IPS DF 4.7 (cell line): ENCODE results near the gene KCP.

ENCODE experiments used
- DNase-seq: peaks from one replicate; pipeline ENCODE4 v3.0.0-alpha.2; 2013; ENCODE audit warnings: low spot score; ENCODE audit errors: extremely low read depth

Gene KCP

DNA sequence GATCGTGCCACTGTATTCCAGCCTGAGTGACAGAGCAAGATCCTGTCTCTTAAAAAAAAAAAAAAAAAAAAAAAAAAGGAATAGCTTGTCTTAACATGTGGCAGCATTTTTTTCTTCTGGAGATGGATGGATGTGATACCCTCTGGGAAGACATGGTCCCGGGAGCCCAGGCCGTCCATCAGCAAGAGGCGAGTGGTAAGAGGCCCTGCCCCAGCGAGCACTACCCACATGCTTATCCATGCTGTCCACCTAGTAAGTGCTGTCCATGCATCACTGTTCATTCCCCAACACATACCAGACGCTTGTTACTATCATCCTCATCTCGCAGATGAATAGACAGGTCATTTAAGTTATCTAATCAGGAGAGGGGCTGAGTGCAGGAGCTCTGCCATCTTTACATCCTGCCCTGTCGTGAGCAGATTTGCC is 35.0 kb downstream of the KCP start:
- no peak for DNase-seq

DNA sequence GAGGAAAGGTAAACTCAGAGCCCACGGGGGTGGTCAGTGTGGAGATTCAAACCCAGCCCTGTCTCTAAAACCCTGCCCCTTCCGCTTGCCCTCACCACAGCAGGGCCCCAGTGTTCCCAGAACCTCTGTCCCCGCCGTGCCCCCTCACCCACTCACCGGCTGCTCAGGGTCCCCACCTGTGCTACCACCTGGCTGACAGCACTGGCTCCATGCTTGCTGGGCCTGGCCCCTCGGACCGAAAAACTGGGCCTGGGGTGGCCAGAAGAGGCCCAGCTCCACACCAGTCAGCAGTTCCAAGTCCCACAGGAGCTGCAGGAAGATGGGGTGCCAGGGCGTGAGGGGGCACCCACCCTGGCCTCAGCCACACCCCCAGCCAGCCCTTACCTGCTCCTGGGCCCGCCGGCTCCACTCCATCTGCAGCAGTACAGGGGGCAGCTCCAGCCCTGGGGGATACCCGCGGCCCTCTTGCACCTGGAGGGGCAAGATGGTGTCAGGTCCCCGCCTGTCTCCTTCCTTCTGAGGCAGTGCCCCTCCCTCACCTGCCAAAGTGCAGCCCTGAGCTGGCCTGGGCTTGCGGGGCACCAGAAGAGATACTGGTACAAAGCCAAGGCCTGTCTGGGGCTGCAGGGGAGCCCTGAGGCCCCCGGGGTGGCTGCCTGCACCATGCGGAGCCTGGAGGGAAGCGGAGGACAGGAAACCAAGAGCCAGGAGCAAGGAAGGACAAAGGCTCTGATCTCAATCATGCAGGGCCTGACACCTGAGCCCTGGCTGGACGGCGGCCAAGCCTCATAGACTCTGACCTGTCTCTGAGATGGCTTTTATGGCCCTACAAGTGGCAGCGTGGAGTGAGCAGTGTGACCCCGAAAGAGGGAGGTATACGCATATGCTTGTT is 36.1 kb downstream of the KCP start:
- no peak for DNase-seq

DNA sequence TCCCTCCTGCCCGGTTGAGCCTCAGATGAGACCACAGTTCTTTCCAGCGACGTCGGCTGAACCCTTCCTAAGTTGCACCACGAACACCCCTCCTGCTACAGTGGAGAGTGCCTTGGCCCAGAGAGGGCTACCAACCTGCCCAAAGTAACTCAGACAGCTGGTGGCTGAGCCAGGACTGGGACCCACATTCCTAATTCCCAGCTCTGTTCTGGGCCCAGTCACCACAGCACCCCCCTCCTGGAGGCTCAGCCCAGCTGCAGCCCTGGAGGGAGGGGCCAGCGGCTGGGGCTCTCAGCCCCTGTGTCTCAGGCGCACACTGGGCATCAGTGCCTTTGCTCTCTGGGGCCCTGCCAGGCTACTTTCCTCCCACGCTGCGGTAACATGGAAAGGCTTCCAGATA is 37.3 kb downstream of the KCP start:
- no peak for DNase-seq

DNA sequence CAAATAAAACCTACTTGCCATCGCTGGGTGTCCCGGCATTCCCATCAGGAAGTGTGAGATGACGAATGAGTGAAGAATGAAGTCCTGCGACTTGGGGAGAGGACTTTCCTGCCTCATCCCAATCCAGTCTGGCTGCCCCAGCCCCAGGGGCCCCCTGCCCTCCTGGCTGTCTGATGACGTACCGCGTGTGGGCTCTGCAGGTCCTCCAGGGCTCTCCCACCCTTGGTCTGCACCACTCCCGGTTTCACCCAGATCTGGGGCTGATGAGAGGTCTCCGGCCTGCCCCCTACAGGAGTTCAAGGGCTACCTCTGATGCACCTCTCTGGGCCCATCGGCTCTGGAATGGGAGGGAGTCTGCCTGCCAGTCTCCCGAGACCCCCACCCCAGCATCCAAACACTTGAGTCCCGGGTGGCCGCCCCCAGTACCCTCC is 38.1 kb downstream of the KCP start:
- no peak for DNase-seq

DNA sequence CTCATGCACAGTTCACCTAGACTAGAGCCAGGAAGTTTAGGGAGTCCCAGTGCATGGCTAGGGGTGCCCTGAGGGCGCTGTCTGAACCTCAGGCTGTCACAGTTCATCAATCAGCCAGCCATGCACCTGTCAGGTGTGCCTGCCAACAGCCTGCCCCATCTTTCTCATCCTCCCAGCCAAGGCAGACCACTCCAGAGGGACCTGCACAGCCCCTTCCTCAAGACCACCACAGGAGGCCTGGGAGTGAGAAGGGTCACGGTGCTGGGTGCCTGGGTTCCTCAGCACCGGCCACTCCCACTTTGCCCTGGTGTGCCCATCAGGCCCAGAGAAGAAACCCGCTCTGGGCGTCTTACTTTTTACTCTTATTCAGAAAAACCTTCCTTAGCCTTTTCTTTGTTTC is 39.5 kb downstream of the KCP start:
- DNase-seq = no peak

DNA sequence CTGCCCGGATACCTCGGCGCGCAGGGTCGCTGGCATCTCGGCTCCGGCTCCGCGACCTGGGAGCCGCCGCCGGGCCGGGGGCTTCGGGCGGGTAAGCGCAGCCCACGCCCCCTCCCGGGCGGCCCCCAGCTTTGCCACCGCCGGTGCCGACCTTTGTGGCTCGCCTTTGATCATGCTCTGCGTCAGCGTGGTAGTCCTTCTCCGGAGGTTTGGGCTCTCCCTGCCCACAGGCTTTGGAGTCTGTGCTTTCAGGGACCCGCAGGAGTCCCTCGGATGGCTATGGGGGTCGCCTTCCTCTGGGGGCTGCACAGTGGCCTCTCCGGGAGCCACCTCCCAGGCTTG is 40.6 kb downstream of the KCP start:
- no peak for DNase-seq

DNA sequence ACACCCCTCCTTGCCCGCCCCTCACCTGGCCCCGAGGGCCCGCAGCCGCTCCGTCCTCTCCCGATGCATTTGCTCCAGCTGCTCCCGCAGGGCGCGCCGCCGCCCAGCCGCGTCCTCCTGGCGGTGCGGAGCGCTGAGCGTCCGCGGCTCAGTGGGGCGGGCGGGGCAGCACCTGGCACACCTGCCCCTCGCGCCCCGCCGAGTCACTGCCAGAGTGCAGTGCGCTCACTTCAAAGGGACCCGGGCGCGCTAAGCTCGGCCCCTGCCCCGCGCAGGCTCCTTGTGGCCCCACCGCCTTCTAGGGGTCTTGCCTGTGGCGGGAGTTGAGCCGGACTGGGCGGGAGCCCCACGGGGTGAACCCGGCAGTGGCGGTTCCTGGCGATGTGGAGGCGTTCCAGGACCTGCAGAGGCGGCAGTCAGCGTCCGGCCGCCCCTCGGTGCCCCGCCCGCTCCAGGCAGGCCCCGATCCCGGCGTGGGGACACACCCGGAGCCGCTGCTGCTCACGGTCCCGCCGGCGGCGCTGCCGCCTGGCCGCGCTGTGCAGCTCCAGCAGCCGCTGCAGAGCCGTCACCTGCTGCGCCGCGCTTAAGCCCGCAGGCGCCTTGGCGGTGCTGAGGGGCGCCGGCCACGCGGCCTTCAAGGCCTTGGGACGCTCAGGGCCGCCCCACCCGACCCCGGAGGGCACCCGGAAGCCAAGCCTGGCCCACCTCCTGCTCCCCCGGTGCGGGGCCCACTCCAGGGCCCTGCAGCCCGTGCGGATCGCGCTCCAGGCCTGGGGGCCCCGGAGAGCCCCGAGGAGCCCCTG is 41.2 kb downstream of the KCP start:
- no peak for DNase-seq

DNA sequence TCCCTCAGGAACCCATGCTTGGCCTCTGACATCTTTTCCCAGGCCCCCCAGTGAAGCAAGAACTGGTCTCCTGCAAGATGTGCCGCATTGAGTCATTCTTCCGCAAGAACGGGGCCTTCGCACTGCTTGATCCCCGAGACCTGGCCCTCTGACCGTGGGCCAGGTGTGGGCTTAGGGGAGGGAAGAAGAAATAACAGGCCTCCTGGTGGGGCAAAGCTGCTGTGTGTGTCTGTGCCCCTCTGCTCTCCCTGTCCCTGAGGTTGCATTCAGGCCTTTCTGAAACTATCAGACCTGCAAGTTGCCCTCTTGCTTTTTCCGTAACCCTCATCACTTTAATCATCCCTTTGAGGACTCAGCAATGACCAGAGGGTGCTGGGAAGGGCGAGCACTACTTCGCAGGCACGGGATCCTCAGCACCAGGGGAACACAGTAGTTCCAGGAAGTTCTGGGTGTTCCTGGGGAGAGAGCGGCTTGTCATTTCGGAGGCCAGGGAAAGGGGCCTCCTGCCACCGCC is 41.8 kb downstream of the KCP start:
- no peak for DNase-seq

DNA sequence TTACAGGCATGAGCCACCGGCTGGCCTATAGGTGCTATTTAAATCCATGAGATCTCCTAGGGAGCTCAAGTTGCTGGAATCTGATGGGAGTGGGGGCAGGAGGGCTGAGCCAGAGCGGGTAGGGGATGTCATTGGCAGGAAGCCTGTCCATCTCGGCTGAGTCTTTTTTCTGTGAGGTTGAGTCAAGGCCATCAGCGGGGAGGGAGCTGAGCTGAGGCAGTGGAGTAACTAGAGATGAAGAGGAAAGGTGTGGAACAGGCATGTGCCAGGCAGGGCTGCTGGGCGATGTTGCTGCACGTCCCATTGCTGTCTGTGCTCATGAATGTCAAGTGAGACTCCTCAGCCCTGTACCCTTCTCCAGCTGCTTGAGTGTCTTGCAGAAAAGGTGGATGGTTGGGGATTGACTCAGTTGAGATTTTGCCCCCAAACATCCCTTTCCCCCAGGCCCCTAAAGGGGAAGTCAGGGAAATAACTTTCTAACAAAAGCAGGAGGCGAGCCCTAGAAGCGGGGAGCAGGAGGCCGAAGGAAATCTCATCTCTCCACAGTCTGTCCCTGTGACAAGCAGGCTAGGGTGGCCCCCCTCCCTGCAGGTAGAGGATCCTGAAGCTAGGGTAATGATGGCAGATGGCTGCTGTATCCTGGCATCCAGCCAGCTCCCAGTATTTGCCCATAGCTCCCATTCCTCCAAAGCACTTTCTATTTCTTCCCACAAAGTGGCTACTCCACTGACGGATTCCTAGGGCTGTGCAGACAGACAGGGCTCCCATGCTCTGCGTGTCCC is 42.5 kb downstream of the KCP start:
- DNase-seq = no peak

DNA sequence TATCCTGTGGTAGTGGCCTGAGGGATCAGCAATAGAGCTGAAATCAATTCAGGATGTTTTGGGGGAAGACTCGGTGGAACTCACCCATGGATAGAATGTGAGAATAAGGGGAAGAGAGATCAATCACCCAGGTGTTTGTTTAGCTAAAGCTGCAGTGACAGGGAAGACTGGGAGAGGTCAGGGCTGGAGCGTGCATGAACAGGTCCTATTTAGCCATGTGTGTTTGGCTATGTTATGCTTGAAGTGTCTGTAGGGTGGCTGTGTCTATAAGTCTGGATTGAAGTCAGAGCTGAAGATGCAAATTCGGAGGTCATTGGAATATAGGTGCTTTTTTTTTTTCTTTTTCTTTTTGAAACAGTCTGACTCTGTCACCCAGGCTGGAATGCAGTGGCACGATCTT is 43.3 kb downstream of the KCP start:
- no peak for DNase-seq

DNA sequence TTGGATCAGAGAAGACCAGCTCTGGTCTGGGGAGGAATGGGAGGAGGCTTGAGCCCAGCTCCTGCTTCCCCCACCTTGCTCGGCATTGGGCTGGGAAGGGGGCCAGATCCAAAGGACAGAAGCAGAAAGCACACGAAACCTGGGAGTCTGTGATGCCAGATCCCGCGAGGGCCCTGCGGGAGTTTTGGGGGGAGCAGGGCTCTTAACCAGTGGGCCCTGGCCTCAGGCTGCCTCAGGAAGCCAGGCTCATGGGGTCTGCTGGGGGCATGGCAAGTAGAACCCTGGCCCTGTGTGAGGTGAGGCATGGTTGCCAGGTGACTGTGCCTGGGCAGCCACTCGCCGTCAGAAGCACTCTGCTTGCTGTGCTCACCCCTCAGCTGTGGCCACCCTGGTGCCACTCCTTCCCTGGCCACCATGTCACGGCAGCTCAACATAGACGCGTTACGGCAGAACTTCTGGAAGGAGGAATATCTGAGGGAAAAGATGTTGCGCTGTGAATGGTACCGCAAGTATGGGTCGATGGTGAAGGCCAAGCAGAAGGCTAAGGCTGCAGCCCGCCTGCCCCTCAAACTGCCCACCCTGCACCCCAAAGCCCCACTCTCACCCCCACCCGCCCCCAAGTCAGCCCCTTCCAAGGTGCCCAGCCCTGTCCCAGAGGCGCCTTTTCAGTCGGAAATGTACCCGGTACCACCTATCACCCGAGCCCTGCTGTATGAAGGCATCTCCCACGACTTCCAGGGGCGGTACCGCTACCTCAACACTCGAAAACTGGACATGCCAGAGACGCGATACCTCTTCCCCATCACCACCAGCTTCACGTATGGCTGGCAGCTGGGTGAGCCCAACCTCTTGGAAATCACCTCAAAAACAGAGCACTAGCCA is 44.3 kb downstream of the KCP start:
- DNase-seq = no peak

DNA sequence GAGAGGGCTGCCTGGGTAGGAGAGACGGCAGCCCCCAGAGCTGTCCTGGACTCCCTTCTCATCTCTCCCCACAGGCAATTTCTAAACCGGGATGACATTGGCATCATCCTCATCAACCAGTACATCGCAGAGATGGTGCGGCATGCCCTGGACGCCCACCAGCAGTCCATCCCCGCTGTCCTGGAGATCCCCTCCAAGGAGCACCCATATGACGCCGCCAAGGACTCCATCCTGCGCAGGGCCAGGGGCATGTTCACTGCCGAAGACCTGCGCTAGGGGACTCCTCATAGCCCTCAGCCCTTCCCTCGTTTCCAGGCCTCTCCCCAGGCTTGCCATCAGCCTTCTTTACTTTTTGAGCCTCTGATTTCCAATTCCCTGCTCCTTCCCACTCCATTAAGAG is 45.2 kb downstream of the KCP start:
- DNase-seq = no peak

DNA sequence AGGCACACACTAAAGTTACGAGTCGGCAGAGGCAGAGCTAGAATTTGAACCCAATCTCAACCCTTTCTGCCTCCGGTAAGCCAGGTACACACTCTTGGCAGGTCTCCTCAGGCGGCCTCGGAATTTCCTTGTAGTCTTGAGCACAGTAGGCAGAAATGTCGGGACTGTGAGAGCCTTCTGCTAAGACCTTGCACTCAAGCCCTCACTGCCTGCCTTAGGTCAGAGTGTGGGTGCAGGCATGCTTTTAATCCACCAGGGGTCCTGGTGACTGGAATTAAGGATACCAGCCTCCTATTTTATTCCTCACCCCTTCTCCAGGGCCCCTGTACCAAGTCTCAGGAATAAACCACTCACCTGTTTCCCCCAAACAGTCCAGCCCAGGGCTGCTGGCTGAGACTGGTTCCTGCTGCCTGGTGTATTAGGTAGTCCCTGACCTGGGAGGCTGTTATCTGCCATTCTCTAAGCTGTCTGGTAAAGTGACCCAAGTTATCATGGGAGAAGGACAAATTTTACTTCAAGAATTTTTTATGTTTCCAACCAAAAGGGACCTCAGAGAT is 47.0 kb downstream of the KCP start:
- DNase-seq = no peak

DNA sequence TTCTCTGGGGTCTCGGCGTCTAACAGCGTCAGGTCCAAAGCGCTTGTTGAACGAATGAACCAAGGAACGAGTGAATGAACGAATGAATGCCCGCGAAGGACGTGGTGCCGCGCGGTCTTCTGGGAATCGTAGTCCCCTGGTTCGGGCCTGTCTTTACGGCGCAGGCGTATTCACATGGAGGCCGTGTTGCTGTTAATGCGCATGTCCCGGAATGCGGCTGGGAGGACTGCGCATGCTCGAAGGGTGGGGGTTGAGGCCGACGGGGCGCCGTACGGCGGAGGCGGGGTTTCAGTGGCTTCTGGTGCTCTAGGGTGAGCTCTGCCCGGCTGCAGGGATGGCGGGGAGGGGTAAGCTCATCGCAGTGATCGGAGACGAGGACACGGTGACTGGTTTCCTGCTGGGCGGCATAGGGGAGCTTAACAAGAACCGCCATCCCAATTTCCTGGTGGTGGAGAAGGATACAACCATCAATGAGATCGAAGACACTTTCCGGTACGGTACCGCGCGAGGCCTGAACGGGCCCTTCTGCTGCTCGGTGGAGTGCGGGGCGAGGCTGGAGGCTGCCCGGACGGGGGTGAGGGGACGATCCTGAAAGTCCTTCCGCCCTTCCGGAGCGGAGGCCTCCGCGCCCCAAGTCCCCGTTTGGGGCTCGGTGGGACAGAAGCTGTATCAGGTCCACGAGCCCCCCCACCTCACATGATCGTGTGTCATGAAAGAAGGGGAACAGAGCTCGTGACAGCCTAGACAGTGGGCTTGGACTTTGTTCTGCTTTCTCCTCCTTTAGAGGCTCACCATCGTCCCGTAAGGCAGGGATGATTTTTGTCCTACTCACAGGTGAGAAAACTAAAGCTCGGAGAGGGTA is 47.7 kb downstream of the KCP start, which contains the start of gene ATP6V1F:
Gene ATP6V1F (plus strand): TSS at position 286 of the 862 bp plus-strand sequence. CDS start 49 bp downstream, at position 335.
- DNase-seq = no peak

DNA sequence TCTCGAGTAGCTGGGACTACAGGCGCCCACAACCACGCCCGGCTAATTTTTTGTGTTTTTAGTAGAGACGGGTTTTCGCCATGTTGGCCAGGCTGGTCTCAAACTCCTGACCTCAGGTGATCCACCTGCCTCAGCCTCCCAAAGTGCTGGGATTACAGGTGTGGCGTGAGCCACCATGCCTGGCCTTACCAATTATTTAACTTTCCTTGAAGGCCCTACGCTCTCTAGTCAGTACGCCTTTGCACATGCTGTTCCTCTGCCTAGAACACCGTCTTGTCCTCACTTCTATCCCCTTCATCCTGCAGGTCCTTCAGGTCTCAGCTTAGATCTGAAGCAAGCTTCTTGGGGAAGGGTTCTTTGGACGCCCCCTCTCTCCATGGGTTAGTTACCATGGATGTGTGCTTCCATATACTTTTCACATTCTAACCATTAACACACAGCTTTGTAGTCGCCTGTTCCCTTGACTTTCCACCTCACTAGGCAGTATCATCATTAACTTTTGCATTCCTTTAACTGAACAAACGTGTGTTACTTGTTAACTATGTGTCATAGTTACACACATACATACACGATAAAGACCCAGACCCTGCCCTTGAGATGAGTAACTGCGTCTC is 48.4 kb downstream of the KCP start:
- DNase-seq = no peak

DNA sequence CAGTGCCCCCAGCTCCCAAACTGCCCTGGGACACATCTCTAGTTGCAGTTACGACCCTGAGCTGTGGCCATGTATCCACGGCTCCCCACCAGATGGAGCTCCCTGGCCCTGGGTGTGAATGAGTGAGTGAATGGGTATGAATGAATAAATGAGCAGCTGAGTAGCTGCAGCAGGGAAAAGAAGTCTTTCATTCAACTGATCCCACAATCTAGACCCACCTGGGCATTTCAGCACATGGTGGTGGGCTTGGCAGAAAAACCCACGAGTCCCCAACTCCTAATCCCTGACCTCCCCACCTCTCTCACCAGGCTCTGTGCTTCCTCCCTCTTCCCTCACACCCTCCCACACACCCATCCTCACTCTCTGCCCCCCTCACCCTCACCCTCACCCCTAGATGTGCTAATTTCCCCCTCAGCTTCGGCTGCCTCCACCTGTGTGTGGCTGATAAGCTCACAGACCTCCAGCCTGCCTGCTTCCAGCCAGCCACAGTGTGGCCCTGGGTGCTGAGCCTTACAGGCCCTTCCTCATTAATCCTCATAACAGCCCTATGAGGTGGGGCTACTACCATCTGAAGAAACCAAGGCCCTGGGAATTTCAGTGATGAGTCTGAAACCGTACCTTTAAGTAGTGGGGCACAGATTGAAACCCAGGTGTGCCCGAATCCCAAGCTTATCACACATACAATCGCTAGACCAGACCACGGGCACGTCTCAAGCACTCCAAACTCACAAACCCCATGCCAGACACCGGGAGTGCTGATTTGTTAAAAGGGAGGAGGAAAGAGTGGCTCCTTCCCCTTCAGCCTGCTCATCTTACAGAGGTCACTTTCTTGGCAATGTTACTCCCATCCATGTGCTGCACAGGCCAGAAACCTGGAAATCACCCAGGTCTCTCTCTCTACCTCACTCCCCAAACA is 50.1 kb downstream of the KCP start:
- DNase-seq = no peak

DNA sequence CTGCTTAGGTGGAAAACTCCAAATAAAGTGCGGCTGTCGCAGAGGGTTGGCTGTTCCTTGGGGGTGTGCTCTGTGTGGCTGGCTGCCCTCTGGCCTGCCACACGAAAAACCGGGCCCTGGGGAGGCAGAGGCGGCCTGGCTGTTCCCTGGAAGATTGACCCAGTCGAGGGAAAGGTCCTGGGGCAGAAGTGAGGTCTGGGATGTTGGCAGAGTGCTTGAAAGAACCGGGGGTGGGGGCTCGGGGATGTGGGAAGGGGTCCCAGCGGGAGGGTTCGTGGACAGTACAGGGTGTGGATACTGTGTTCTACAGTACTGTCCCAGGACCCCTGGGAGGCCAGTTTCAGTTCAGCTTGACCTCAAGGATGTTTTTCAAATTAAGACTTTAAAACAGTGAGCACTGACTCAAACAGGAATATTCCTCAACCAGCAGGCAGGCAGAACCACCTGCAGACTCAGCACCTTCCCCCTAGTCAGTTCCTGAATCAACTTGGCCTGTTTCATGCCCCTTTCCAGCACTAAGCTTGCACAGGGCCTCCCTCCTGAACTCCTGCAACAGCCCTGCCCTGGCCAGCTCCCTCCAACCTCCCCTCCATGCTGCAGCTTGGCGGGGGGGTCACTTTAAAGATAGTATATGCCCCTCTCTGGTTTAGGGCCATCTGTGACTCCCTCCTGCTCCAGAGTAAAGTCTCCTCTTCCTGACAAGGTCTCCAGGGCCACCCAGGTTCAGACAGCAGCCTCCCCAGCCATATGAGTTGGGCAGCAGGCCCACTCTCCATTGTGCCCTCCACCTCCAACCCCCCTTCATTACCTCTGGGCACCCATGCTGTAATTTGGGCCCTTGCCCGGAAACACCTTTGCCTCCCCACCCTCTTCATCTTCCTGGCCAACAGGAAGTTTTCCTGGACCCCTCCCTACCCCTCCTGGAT is 51.0 kb downstream of the KCP start:
- DNase-seq = no peak
